Skin of body (tissue), 2 donors: ENCODE data around the gene GFPT2. TPM values are rescaled to one million over a fixed set of nuclear protein-coding genes. Genes with fewer than 3 reads are reported as not detected.

Source experiments
- DNase-seq: peaks from one replicate; lab custom pipeline; 2025; lab: John Stamatoyannopoulos, UW
- total RNA-seq: library from RNA; depleted of rRNA; stranded (reverse); fragments of >200 nt; gene quantifications from one replicate; pipeline ENCODE4 v1.2.3, GENCODE V29; 2014

GFPT2 gene
- total RNA-seq, 1 donor from 2014 or later: 7.5 TPM

DNA sequence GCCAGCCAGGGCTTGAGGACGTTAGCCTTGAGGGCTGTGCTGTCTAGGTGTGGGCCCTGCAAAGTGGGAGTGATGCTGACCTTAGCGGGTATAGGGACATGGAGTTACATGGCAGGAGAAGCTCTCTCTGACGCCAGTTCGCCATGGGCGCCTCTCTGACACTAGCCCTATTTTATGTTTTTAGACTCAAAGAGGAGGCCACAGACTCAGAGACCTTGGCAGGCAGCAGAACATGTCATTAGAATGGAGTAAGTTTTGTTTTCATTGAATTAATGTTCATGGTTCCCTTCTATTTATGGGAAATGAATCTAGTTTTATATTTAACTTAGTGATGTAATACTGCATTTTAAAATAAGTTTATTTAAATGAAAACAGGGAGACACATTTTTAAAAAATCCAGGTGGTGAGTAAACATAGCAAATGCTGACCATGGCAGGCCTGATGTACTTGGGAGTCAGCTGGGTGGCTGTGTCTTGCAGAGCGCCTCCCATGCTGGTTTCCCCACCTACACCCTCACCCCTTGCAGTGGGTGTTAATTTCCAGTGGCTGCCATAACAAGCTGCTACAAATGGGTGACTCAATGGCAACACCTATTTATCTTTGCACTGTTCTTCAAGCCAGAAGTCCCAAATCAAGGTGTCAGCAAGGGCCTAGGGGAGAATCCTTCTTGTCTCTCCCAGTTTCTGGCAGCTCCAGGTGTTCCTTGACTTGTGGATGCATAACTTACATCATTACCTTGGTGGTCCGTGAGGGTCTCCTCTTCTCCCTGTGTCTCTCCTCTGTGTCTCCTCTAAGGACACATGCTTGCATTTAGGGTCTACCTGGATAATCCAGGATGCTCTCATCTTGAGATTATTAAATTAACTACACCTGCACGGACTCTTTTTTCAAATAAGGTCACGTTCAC is 25.6 kb upstream of the GFPT2 start:
- no peak for DNase-seq

DNA sequence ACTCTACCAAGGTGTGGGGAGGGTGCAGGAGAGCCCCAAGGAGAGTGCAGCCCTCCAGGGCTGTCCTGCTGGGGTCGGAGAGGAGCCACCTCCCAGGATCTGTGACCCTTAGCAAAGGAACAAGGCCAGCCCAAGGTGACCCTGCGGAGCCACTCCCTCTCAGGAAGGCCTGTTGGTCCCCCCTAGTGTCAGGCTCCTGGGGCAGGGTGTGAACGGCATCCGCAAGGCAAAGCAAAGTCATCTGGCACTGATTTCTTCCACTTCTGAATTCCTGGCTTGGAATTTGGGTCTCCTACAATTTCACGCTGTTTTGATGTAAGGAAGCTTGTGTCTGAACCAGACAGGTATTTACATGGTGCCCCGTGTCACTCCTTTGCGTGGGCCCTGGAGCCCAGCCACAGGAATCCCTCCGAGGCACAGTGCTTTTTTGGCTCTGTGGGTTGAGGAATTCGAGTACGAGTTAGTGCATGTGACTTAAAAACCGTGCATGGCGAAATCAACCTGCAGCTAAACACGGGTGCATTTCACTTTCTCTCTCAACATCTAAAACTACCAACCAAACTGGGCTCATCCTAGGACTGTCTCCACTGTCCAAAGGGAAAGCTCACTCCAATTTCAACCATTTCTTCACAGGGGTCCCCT is 24.5 kb upstream of the GFPT2 start:
- no peak for DNase-seq

- DNase-seq: no peak
These were observed 23.4 kb upstream of the GFPT2 start for GRCh38 chr5:180376511-180376910.

- DNase-seq: no peak
These were observed 22.8 kb upstream of the GFPT2 start for GRCh38 chr5:180375955-180376354.

GRCh38 chr5:180375291-180375690 is 22.2 kb upstream of the GFPT2 start:
- no peak for DNase-seq

GRCh38 chr5:180373870-180374269 is 20.7 kb upstream of the GFPT2 start:
- no peak for DNase-seq

- no peak for DNase-seq
These were observed 20.3 kb upstream of the GFPT2 start for GRCh38 chr5:180373454-180373853.

GRCh38 chr5:180371949-180372348 is 18.8 kb upstream of the GFPT2 start:
- no peak for DNase-seq

DNA sequence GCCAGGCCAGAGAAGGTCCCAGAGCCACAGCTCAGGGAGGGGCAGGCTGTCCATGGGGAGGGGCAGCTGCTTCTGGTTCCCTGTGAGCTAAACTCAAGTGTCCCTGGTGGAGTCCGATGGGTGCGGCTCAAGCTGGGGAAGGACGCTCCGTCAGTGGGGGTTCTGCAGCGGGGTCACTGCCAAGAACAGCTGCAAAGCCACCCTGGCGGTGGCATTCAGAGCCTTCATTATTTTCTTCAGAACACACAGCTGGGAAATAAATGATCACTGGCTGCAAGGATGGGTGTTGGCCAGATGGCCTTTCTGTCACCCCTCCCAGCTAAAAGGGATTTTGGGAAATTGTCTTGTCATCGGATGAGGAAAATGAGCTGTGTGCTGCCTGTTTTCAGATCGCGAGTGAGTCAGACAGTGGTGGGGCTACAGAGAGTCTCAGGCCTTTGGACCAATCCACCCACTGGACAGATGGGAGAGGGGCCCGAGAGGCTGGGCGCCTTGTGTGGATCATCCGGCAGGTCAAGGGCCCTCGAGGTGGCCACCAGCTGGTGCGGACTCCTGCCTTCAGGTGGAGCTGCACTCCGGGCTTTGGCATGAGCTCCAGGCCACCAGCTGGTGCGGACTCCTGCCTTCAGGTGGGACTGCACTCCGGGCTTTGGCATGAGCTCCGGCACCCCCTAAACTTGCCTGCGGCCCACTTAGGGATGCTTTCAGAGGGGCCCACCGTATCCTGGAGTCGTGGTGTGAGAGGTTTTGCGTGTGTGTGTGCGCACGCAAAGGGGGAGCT is 17.9 kb upstream of the GFPT2 start:
- peak; percentile 23 for DNase-seq

DNA sequence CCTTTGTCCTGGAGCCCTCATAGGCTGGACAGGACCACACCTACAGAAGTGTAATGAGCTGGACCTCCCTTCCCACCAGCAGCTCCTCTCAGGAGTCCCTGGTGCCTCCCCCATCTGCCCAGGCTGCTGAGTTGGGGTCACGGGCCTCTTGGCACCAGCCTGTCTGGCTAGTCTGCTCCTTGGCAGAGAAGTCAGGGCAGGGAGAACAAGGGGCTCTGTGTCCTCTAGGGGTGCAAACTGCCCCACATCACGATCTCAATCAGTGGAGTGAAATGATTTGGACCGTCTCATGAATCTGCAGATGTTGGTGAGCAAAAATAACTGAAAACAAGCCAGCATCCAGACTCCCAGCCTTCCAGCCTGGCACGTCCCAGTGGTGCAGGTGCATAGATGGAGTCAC is 14.9 kb upstream of the GFPT2 start:
- DNase-seq: no peak

DNA sequence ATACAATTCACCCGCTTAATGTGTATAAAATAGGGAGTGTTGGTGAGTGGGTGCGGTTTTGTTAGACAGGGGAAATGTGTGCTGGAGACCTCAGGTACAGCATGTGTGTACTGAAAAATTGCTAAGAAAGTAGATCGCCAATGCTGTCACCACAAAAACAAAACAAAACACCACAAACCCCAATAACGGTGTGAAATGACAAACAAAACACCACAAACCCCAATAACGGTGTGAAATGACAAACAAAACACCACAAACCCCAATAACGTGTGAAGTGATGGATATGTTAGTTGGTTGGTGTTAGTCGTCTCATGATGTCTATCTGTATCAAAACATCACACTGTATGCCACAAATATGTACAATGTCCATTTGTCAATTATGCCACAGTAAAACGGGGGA is 14.2 kb upstream of the GFPT2 start:
- DNase-seq: no peak

GRCh38 chr5:180366326-180366725 is 13.2 kb upstream of the GFPT2 start:
- no peak for DNase-seq

DNA sequence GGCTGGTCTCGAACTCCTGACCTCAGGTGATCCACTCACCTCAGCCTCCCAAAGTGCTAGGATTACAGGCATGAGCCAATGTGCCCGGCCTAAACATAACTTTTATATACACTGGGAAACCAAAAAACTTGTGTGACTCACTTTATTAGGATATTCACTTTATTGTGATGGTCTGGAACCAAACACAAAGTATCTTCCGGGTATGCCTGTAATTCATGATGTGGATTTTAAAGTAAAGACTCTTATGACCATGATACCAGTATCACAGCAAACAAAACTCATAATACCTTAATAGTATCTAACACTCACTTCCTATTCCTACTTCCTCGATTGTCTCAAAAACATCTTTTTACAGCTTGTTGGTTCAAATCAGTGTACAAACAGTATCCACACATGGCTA is 12.7 kb upstream of the GFPT2 start:
- no peak for DNase-seq

DNA sequence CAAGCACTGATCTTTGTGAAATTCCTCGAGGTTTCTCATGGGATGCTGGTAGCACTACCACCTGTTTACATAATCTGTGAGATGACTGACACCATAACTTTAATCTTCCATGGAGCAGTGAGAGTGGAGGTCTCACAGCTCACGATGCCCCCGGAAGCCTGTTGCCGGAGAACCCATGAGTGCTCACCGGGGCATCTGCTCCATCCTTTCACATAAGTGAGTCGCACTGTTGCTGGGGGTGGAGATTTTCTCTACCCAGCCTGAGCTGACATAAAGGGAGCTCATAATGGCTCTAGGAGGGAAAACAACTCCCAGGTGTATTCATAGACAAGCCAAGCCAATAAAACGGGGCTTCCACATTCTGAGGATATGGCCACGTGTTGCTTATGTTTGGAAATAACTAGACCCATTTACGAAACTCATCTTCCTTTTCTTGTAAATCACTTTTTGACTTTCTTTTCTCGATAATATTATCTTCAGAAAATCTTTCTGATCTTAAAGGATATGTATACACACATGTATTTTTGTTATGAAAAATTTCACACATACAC is 11.2 kb upstream of the GFPT2 start:
- DNase-seq: no peak

GRCh38 chr5:180360078-180360957 is 7.2 kb upstream of the GFPT2 start:
- DNase-seq: no peak

- DNase-seq: no peak
These were observed 5.6 kb upstream of the GFPT2 start for GRCh38 chr5:180358694-180359093.

GRCh38 chr5:180358179-180358578 is 5.0 kb upstream of the GFPT2 start:
- no peak for DNase-seq

DNA sequence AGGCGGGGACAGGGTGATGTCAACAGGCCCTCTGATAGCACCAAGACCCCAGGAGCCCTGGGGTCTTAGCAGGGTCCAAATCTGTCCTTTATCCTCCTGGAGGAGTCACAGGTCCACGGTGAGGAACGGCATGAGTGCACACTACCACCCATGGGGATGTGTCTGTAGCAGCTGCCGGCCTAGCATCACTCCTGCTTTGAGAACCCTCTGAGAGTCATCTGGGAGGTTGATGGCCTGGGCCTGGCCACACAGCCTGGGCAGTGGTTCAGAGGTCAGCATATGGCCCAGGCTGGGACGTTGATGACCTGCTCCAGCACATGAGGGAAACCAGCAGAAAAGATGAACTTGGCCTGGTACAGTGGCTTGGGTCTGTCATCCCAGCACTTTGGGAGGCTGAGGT is 1.8 kb upstream of the GFPT2 start:
- DNase-seq: no peak

- no peak for DNase-seq
These were observed 880 bp upstream of the GFPT2 start for GRCh38 chr5:180353980-180354452.
